Muscle of arm (tissue), 14 donors: Measurements from ENCODE around the gene PPP1R10. TPM values are rescaled to one million over a fixed set of nuclear protein-coding genes. Genes with fewer than 3 reads are reported as not detected.
"Not testable (repeated sequence)": the region's sequence is repeated elsewhere in the genome, so short reads cannot be mapped to it uniquely, and the experiment has no call there.

Experiments used
- DNase-seq: peaks from one replicate; pipeline ENCODE4 v3.0.0-alpha.2; 2013
- long read RNA-seq, 11 donors: transcript quantifications; one replicate each; lab custom pipeline, GENCODE V29; 2026
- polyA plus RNA-seq, 12 donors: library from polyadenylated mRNA; unstranded; fragments of 120-200 nt; gene quantifications; one replicate each; pipeline ENCODE4 v1.2.1, GENCODE V29; 2013; ENCODE audit not compliant: insufficient read length in 12 of 12

Gene PPP1R10
- polyA plus RNA-seq, result 10 to 100 TPM in 11 of 12 donors, not detected in 1; 26.4 to 71.5 (median 31.8) TPM
- long read RNA-seq, donor 1, full-length matches to known transcripts, result 5 of 364 reads
- long read RNA-seq, donor 1, partial matches to known transcripts, result 308 of 364 reads
- long read RNA-seq, donor 1, other reads (novel, unspliced or antisense), result 51 of 364 reads
- long read RNA-seq, donor 2, full-length matches to known transcripts, result 2 of 248 reads
- long read RNA-seq, donor 2, partial matches to known transcripts, result 171 of 248 reads
- long read RNA-seq, donor 2, other reads (novel, unspliced or antisense), result 75 of 248 reads
- long read RNA-seq, donor 3, full-length matches to known transcripts, result 2 of 138 reads
- long read RNA-seq, donor 3, partial matches to known transcripts, result 108 of 138 reads
- long read RNA-seq, donor 3, other reads (novel, unspliced or antisense), result 28 of 138 reads
- long read RNA-seq, donor 4, partial matches to known transcripts, result 6 of 24 reads
- long read RNA-seq, donor 4, other reads (novel, unspliced or antisense), result 18 of 24 reads
- long read RNA-seq, donor 5, result 0 reads
- long read RNA-seq, donor 6, result 0 reads
- long read RNA-seq, donor 7, result 0 reads
- long read RNA-seq, donor 8, full-length matches to known transcripts, result 4 of 255 reads
- long read RNA-seq, donor 8, partial matches to known transcripts, result 178 of 255 reads
- long read RNA-seq, donor 8, other reads (novel, unspliced or antisense), result 73 of 255 reads
- long read RNA-seq, donor 9, partial matches to known transcripts, result 5 of 5 reads
- long read RNA-seq, donor 9, other reads (novel, unspliced or antisense), result 0 of 5 reads
- long read RNA-seq, donor 10, full-length matches to known transcripts, result 1 of 1 reads
- long read RNA-seq, donor 10, partial matches to known transcripts, result 0 of 1 reads
- long read RNA-seq, donor 10, other reads (novel, unspliced or antisense), result 0 of 1 reads
- long read RNA-seq, donor 11, partial matches to known transcripts, result 0 of 1 reads
- long read RNA-seq, donor 11, other reads (novel, unspliced or antisense), result 0 of 1 reads

DNA sequence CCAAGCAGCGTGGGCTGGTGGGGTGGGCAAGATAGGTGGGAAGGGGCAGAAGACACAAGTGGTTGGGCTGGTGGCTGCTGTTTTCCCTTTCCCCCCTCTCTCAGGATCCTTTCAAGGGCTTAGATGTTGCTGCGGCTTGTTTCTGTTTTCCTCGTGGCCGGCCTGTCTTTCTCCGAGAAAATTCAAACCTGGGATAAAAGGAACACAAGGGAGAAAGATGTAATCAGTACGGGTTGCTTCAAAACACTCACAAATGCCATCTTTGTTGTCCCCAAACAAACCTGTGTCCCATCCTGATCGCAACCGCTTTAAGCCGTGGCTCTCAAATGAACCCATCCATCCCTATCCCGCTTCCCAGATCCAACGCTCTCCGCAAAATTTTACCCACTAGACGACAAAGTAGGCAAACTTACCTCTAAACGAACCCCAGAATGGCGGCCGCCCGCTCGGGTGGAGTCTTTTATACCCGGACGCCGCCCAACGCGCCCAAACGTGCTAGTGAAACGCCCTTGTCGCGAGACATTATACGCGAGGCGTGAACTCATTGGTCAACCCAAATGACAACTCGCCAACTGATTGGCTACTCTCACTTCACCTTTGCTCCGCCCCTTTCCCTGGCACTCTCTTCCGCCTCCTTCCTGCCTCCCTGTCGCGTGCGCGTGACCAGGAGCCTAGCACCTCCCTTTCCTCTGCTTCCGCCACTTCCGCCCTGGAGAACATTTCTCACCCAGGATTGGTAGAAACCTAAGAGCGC, at the start of gene PPP1R10:
TSS of gene PPP1R10 (minus strand) at position 433 of the 754 bp plus-strand sequence. CDS start 7,299 bp downstream, outside the sequence.
- peak; percentile 100 for DNase-seq

DNA sequence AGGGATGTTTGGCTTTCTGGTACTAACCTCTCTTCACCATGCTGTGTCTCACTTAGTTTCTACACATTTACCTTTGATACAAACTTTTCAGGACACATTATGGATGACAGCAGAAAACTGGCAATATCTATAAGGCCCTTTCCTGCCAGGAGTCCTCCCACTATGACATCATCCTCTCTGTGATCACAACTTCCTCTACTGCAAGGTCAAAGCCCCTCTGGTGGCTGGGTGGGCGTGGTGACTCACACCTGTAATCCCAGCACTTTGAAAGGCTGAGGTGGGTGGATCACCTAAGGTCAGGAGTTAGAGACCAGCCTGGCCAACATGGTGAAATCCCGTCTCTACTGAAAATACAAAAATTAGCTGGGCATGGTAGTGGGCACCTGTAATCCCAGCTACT, 49.3 kb upstream of the PPP1R10 start:
- not testable (repeated sequence) for DNase-seq

DNA sequence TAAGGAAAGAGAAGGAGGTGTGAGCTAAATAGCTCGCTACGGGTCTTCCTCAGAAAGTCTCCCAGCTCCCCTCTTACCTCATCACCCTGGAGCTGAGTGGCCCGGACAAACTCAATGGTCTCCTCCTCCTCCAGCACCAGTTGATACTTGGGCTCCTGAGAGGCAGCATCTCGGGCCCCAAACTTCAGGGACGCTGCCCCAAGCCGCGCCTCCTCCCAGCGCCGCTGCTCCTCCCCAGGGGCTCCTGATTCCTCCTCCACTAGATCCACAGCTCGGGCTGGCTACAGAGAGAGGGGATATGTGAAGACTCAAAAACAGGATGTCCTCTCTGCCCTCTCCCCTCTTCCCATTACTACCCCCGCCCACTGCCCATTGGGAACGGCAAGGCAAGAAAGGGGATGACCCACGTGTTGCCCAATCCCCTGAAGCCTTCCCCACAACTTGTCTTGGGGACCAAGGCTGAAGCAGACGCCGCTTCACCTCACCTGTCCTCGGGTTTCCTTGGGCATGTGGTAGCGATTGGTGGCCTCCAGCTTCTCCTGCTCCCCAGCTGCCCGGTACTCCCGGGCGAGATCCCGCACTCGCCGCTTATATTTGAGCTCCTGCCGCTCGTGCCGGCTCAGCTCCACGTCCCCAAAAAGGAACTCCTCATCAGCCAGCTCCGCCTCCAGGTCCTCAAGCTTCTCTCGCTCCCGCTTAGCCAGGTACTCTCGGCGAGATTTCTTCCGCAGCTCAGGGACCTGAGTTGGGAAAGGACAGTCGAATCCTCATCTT, 48.1 kb upstream of the PPP1R10 start:
- no peak for DNase-seq

DNA sequence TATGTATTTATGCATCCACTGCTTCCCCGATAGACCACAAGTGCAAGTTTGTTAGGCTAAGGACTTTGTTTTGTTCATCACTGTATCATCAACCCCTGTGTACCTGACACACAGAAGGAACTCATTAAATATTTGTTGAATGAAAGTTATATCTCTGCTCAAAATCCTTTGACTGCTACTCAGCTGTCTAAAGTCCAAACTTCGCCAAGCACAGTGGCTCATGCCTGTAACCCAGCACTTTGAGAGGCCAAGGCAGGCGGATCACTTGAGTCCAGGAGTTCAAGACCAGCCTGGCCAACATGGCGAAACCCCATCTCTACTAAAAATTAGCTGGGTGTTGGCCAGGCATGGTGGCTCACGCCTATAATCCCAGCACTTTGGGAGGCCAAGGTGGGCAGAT, 40.9 kb upstream of the PPP1R10 start:
- not testable (repeated sequence) for DNase-seq

DNA sequence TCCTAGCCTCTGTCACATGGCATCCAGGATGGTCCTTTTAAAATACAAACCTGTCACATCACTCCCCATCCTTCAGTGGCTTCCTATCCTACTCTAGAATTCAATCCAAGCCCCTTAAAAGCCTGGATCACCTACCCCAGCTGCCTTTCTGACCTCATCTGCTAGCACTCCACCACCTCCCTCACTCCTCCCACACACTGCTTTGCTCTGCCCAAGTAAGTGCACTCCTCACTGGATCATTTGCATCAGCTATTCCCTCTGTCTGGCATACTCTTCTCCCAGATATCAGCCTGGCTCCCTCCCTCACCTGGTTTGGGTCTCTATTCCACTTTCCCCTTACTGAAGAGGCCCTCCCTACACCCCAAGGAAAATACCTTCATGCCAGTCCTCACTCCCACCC, 40.4 kb upstream of the PPP1R10 start:
- DNase-seq, result no peak

DNA sequence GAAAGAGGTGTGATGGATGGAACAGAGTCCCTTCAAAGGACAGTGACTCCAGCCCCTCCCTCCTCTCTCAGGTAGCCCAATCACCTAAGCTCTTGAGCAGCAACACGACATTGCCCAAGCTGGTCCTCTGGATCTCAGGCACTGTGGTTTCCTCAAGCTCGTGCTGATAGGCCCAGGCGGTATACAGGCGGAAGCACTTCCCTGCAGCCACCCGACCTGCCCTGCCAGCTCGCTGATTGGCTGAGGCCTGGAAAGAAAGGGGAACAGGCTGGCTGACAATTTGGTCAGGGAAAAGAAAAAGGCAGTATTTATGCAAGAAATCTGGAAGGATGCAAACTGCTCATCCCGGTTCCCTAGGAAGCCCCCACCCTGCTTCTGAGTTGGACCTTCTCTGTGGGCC, 39.5 kb upstream of the PPP1R10 start:
- DNase-seq, result no peak

DNA sequence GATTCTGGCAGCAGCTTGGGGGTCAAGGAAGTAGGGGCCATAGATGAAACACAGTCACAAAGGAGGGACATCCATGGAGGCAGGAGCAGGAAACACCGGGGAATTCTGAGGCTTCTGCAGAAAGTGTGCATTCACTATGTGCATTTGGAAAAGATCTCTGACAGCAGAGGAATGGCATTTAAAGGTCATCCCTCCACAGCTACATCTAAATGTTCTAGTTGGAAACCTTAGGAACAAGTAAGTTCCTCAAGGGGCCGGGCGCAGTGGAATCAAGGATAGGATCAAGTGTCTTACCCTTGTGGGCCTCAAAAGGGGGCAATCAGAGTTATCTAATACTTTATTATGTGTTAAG, 38.7 kb upstream of the PPP1R10 start:
- DNase-seq, result no peak

DNA sequence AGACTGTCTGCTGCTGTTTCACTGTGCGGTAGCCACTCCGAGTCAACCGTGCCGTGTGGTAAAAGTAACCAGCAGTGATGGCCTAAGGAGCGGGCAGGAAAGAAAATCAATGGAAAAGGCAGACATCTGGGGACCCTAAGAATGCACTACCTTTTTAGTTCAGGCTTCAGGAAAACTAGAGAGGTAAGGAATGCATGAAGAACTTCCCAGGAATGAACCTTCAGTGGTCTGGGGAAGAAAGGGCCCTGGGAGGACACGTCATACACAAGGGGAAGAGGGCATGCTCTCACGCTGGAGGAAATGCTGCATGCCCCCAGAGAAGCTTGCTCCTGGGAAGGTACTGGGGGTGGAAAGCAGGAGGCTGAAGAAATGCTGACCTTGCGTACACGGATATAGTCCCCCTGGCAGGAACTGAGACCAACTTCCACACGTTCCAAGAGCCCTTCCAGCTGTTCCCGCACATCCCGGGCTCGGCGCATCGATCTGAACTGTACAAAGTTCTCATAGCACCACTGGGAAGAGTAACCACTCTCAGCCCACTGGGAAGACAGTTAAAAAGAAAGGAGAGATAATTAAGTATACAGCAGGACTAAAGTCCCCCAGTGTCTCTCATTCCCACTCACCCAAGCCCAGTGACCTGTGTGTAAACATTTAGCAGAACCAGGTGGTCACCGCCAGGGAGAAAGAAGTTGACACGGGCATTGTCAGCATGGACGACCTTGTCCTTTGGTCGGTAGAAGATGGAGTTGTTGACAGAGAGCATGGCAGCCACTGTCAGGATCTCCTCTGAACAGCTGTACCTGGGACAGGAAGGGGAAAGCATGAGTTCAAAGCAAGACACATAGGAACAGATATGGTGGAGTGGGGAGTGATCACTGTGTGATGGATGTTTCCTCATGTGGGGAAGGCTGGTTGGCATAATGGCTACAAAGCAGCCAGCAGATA, 38.0 kb upstream of the PPP1R10 start:
- DNase-seq, result no peak

DNA sequence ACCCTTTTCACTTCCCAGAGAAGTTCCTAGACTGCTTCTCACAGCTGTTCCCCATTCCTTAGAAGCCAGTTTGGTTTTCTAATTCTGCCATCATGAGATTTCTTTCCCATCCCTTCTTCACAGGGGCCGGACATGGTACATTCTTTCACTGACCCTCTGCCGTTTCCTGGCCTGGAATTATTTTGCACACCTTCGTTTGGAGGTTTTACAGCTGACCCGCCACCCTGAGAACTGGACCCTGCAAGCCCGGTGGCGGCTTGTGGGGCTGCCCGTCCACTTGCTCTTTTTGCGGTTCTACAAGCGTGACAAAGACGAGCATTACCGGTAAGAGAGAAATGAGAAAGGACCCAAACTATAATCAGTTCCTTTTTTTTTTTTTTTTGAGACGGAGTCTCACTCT, 34.1 kb upstream of the PPP1R10 start:
- DNase-seq, result no peak

DNA sequence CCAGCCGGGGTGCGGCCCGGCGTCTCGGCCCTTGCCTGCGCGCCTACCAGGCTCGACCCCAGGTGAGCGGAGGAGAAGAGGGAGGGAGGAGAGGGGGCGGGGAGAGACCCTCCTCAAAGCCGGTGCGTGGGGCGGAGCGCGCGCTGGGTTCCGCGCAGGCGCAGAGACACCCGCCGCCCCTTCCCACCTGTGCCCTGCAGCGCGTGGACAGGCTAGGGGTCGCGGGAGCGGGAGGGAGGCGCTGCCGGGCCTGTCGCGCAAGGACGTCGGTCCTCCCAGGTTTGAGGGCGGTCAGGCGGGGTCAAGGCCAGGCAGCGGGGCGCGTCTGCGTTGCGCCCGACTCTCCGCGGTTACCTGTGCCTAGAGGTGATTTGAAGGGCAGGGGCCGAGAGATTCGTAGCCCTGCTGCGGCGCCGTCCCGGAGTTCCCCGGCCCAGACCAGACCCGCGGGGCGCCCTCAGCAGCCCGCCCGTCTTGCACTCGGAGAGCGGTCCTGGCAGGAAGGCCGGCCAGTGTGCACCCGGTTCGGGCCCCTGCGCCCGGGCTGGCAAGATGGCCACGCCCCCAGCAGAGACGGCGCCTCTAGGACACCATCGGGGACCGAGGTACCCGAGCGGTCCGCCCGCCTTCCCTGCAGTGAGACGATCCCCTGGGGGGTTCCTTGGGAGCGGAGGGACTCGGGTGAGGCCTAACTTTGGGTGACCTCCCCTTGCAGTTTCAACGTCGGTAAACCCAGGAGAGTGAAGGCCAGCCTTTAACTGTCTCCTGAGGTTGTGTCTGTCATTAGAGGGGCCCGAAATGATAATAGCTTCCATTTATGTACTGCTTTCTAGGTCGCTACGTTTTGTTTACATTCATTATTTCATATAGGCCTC, 30.4 kb upstream of the PPP1R10 start:
- DNase-seq, result peak; percentile 22

DNA sequence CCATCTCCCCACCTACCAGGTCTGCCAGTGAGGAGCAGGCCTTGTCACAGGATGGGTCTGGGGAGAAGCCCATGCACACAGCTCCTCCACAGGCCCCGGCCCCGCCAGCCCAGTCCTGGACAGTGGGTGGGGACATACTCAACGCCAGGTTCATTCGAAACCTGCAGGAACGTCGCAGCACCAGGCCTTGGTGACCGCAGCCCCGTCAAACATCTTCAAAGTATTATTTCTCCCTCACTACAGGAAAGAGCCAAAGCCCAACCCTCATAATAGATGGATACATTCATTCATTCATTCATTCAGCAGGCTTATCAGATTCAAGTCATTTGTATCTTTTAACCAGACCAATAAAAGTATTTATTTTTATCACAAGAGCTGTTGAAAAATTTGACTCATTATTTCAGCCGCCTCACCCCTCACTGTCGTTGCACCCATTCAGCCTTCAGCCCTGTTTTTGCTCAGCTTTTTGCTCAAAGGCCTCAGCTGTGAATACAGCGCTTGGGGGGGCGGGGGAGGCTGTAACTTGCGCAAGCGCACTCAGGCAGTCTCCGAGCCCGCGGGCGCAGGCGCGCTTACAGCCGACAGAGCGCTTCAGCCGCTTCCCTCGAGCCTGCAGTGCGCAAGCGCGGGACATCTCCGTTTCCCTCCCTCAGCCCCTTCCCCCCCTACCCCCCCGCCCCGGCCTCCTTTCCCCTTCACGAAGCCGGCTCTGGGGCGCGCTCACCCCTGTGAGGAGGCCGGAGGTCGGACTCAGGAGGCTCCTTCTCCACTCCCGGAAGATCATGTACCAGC, 29.6 kb upstream of the PPP1R10 start, which contains the start of gene C6orf136:
TSS of gene C6orf136 (plus strand) at position 684 of the 792 bp plus-strand sequence. CDS start at position 783, 99 bp downstream.
- peak; percentile 92 for DNase-seq

DNA sequence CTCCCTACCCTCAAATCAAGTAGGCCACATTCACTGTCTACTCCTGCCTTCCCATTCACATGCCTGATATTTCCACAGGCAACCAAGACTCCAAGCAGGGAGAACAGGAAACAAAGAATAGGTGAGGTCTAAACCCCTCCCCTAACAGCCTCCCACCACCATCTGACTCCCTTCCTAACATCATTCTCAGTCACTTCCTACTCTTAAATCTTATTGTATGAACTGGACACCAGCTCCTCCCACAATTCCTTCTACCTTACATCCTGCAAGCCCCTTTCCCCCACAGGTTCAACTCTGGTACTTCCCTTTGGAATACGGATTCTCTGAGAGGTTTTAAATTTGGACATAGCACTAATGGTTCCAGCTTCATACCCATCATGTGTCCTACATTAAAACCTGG, 28.9 kb upstream of the PPP1R10 start:
- DNase-seq, result no peak

DNA sequence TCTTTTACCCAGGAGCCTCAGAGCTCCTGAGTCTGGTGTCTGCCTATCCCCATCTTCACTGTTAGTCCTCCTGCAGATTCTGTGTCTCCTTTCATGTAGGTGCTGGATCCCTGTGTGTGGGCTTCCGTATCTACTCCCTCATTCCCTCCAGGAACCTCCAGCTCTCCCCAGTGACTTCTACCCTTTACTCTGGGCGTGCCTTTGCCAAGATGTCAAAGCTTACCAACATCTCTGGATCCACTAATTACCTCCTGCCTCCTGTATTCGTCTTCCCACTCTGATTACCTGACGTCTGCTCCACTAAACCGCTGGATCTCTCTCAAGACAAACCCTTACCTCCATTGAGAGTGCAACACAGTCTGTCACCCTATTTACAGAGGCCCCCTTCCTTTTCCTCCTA, 27.7 kb upstream of the PPP1R10 start:
- DNase-seq, result no peak

DNA sequence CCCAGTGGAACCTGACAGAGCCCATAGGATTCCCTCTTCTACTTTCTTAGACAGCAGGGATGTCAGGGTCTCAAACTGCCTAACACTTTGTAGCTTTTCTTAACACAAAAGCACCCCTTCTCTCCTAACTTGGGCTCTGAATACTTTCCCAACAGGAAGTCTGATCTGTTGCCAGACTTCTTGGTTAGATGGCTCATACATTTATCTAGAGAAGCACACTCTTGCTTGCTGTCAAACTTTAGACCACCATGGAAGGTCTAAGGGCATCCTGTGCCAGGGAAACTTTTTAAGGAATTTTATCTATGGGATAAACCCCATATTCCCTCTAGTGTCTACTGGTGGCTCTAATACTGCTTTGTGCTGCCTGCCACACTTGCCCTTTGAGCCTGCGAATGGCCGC, 26.6 kb upstream of the PPP1R10 start:
- DNase-seq, result no peak

DNA sequence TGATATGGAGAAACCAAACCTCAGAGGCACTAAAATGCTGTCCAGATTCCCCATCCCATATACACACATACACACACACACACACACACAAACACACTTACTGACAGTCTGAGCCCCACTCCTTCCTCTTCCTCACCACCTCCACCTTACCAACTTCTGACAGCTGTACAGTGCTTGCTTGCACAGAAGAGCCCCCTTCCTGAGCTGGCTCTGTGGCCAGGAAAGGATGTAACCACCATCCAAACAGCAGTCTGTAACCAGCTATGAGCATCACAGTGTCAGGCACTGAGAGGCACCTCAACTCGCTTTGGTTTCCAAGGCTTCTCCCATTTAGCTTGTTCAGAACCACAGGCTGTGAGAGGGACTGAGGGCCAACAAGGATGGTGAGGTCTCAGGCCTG, 24.0 kb upstream of the PPP1R10 start:
- DNase-seq, result no peak

DNA sequence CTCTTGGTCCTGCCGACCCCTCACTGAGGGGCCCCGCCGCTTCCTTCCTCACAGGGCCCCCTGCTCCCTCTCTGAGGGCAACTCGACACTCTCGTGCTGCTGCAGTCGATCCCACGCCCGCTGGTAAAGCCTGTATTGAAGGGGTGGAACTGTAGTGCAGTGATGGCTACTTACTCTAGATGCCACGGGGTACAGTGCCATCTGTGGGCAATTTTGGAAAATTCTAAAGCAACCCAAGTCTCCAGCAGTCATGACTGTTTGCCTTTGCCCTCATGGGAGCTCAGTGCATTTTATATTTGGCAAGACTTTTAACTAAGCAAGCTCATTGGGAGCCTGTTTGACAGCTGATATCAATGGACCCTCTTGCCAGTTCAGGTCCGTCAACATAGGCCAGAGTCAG, 23.4 kb upstream of the PPP1R10 start:
- no peak for DNase-seq

DNA sequence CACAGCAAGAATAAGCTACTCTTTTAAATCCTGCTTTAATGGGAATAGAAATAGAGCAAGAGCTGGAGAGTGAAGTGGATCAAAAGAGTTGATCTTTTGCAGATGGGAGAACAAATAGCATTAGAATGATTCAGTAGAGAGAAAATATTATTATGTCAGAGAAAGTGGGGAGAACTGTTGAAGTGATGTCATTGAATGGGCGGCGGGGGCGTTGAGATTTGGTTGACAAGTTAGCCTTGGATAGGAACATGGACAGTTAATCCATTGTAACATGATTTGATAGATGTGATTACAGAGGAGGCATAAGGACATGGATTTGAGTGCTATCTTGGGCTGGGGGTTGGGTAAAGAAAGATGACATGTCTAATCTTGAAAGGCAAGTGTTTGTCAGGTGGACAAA, 18.8 kb upstream of the PPP1R10 start:
- DNase-seq, result no peak
